Activated CD4-positive, alpha-beta T cell treated with anti-CD3 and anti-CD28 coated beads for 4 hours (primary cell): ENCODE measurements around the gene SPANXA2.
"Not testable (repeated sequence)": the region's sequence is repeated elsewhere in the genome, so short reads cannot be mapped to it uniquely, and the experiment has no call there.

Experiments
- DNase-seq, 2 donors: peaks; one replicate each; pipeline ENCODE4 v3.0.0-alpha.2; 2020

The SPANXA2 gene

GRCh38 chrX:141589408-141589807 lies at the start of gene SPANXA2:
SPANXA2 (plus strand) TSS chrX:141589708; CDS start chrX:141589768, 60 bp downstream.
- not testable (repeated sequence) for DNase-seq

- DNase-seq: not testable (repeated sequence)
Observed at GRCh38 chrX:141542551-141542950, 47.0 kb upstream of the SPANXA2 start.

DNA sequence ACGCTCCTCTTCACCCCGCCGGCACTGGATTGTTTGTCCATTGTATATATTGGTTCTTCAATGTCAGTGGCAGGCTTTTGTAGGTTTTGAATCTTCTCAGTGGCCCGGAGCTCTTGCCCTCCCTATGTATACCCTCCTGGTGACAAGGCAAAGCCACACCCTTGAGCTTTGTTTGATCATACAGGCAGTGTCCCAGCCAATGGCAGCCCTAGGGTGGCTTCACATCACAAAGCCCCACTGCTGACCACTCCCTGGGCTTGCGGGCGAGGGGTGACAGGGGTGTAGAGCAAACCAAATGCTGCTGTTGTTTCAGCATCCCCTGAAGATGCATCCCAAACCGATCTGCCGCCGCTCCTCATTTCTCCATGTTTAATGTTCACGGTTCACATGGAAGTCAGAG lies 4.9 kb upstream of the SPANXA2 start, which contains the start of gene SPANXA1:
TSS of gene SPANXA1 (minus strand) at position 101 of the 400 bp plus-strand sequence. CDS start at position 41, 60 bp downstream.
- DNase-seq: not testable (repeated sequence)

DNA sequence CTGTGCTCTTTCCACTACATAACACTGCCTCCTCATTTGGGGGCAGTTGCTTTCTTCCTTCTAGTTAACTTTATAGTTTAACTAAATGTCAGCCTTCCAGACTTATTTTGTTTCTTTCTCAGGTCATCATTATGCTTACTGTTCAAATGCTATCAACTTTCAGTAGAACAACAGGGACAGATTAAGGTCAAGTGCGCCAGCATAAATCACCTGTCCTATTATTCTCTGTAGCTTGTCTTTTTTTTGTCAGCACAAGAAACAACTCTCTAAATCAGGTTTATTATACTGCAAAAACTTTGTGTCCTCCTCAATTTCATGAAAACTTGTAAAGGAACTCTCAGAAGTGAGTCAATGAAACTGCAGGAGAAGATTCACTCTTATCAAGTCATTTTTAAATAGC lies 19.6 kb downstream of the SPANXA2 start:
- no peak for DNase-seq

DNA sequence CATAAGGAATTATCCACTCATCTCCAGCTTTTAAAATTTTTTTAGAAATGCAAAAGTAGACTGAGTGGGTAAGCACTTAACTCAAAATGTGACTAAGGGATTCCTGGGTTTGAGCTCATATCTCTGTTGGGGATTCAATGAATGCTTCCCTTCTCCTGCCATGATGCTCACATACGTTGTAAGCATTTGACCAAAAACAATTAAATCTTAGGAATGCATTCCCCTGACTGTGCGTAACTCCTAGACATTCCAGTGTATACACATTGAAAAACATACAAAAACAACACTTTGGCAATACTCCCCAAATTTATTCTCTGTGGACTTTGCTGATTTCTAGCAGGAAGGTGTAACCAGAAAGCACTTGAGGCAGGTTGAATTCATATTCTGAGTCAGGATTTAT lies 29.8 kb downstream of the SPANXA2 start:
- DNase-seq: no peak

DNA sequence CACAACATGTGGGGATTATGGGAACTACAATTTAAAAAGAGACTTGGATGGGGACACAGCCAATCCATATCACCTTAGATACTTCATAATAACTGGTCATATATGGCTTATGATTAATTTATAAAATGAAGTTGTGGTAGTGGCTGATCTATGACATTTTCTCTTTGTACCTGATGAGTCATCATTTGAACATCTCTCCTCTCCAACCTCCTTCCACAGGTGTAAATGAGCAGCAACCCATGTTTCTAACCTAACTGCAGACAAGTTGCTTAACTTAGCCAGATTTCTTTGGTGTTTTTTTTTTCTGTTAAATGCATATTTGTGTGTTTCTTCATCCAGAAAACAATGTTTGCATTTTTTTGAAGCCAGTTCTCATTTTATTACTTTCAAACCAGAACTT lies 42.6 kb downstream of the SPANXA2 start:
- DNase-seq: no peak

GRCh38 chrX:141638550-141638949 lies 49.0 kb downstream of the SPANXA2 start:
- DNase-seq: no peak
